Erythroblast (primary cell): Measurements from ENCODE around the gene TMPRSS5.

Source experiments
- GATA1 ChIP-seq: IDR thresholded peaks from 2 replicates; pipeline ENCODE4 v1.6.1; 2011; ENCODE audit warnings: low read depth, mild to moderate bottlenecking, control low read depth, low read length, moderate library complexity
- POLR2A ChIP-seq: IDR thresholded peaks from 2 replicates; pipeline ENCODE4 v1.6.1; 2011; ENCODE audit warnings: mild to moderate bottlenecking, low read length

- no peak for TF ChIP-seq POLR2A
- TF ChIP-seq GATA1: no peak
These were observed 25.0 kb upstream of the TMPRSS5 start for GRCh38 chr11:113730887-113731726.
